DMS 273 (cell line): Measurements from ENCODE around the gene PLVAP.

Experiments used
- DNase-seq: peaks from one replicate; lab custom pipeline; 2025; ENCODE audit not compliant: unreplicated experiment; lab: John Stamatoyannopoulos, UW

PLVAP gene

DNA sequence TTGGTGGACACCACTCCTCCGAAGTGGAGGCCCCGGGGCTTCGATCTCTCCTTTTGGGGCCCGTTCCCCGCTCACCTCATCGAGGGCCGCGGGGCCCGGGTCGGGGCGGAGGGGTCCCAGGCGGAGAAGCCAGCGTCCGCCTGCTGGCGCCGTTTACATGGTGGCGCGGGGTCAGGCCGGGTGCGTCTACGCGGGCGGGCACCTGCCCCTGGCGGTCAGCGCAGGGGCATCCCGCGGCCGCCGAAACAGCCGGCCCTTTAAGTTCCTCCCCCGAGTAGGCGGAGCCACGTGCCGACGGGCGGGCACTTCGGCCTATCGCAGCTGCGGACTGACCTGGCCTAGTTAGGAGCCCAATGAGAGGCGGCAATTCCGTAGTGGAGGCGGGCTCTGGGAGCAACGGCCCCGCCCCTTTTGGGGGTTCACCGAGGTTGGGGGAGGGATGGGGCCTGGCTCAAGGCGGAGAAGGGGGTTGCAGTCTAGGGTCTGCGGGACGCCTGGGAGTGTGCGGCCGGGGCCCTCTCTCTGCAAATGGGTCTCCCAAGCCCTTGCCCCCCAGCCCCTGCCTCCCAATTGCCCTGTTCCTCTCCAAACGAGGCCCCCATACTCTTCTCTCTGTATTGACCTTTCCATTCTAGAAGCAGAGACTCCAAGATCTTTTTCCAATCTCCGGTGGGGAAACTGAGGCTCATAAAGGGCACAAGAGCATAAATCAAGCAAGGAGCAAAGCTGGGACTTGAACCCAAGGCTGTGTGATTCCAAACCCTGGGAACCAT is 73.8 kb downstream of the PLVAP start, which contains the start of gene ABHD8:
TSS of gene ABHD8 (minus strand) at position 259 of the 773 bp plus-strand sequence. CDS start 1,809 bp downstream, outside the sequence.
- DNase-seq = peak; percentile 98

- peak; percentile 37 for DNase-seq
Observed at GRCh38 chr19:17302391-17303166, 74.6 kb downstream of the PLVAP start.
